Uterus (tissue), 2 donors: ENCODE results near the gene NUP37.

Experiments
- CTCF ChIP-seq, 4 experiments: fragments of 200-600 bp in 2 of 4; fragments of 450-650 bp in 2 of 4; sonication (generic) in 2 of 4; IDR thresholded peaks; one replicate each; pipeline ENCODE4 v1.5.1; 2016 to 2019; ENCODE audit warnings: antibody characterized with exemption in 4 of 4, mild to moderate bottlenecking in 2 of 4, moderate library complexity in 1 of 4
- POLR2A ChIP-seq, 2 donors: fragments of 450-650 bp; IDR thresholded peaks; one replicate each; pipeline ENCODE4 v1.6.1; 2016; ENCODE audit warnings: antibody characterized with exemption in 2 of 2, mild to moderate bottlenecking in 1 of 2, moderate library complexity in 1 of 2

- TF ChIP-seq POLR2A (IDR thresholded peaks at IDR 0.05) (no peak), CTCF (IDR thresholded peaks at IDR 0.05) (peak in 2 of 4 experiments; percentile 14 to 19)
These were observed 24.1 kb downstream of the NUP37 start for GRCh38 chr12:102095677-102096263.
